HAP-1 (cell line): ENCODE results near the gene POGLUT2.

Source experiments
- DNase-seq, 2 experiments: peaks; one replicate each; pipeline ENCODE4 v3.0.0-alpha.2; 2016 to 2020; ENCODE audit warnings: low spot score in 2 of 2
- H3K27me3 ChIP-seq: fragments of 250-450 bp; sonication (Bioruptor Pico); 2 replicates; pipeline ENCODE4 v1.5.1; 2020; ENCODE audit warnings: low read depth, mild to moderate bottlenecking, moderate library complexity
- H3K36me3 ChIP-seq: fragments of 250-450 bp; sonication (Bioruptor Pico); replicated peaks from 2 replicates; pipeline ENCODE4 v1.5.1; 2020; ENCODE audit warnings: mild to moderate bottlenecking
- H3K4me1 ChIP-seq: fragments of 250-450 bp; sonication (Bioruptor Pico); 2 replicates; pipeline ENCODE4 v1.5.1; 2020; ENCODE audit warnings: mild to moderate bottlenecking
- H3K4me3 ChIP-seq: fragments of 250-450 bp; sonication (Bioruptor Pico); 2 replicates; pipeline ENCODE4 v1.5.1; 2020; ENCODE audit warnings: mild to moderate bottlenecking, moderate library complexity
- H3K9me3 ChIP-seq: fragments of 250-450 bp; sonication (Bioruptor Pico); 2 replicates; pipeline ENCODE4 v1.5.1; 2020; ENCODE audit warnings: mild to moderate bottlenecking, moderate library complexity
- in situ Hi-C: fragments of 300-500 bp; cut with MboI; formaldehyde crosslinking; loops from 3 replicates; pipeline ENCODE4 v1.14.3; 2020; ENCODE audit warnings: low sequenced_read_pairs, inconsistent platforms, mixed read lengths

Gene POGLUT2

DNA sequence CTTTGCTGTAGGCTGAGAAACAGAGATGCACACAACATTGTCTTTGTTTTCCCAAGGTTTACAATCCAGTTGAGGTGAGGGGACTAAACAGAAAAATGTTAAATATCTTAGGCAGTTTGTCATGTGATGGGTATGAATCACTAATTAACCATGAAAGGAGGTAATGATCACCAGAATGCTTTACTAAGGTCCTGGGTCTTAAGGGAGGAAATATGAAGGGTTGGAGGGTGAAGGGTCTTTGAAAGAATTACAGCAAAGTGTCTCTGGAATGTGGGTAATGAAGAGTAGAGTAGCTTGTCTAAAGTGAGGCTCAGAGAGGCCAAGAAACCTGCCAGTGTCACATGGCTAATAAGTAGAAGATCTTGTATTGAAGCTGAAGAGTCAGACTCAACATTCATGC is 19.1 kb upstream of the POGLUT2 start:
- in situ Hi-C loops = no loop called here
- no peaks in the 10 kb centered on the region for H3K9me3 ChIP-seq
- H3K27me3 ChIP-seq = no peaks in the 10 kb centered on the region
- H3K36me3 ChIP-seq = peaks cover 21% of the 10 kb centered on the region
- H3K4me1 ChIP-seq = peaks cover under 1% of the 10 kb centered on the region; the same call in 1 of the 2 replicates
- no peak overlapping the region for H3K4me3 ChIP-seq
- DNase-seq = no peak

DNA sequence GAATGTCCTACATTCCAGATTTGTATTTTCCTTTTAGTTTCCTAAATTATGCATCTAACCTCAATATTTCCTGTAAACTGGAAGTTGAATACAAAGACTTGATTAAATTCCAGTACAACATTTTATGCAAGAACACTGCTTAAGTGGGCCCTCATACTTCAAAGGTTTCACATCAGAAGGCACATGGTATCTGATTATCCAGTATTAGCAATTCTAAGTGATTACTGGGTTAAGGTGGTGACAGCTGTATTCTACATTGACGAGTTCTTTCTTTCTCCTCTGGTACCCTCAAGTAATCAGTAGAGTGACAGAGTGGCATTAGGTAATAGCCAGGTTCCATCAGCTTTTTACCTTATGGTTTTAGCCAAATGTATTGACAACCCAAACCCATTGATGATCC is 18.5 kb upstream of the POGLUT2 start:
- Histone ChIP-seq H3K4me3 (no peak overlapping the region), H3K36me3 (peaks cover 19% of the 10 kb centered on the region), H3K27me3 (no peaks in the 10 kb centered on the region), H3K4me1 (peaks cover 6% of the 10 kb centered on the region; the same call in 1 of the 2 replicates), H3K9me3 (no peaks in the 10 kb centered on the region)
- in situ Hi-C loops = no loop called here
- no peak for DNase-seq

DNA sequence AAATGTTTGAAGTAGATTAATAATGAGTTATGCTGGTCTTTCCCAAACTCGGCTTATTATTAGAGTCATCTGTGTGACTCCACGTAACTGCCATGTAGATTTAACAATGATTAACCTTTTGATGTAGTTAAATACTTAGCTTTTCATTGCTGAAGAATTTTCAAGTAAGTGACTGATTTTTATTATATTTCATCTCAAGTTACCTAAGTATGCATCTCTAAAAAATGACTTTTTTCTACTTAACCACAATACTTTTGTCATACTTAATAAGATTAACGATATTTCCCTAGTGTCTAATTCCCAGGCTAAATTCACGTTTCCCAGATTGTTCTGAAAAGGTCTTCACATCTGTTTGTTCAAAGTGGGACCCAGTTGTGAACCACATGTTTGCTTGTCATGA is 17.9 kb upstream of the POGLUT2 start:
- Histone ChIP-seq H3K36me3 (peaks cover 14% of the 10 kb centered on the region), H3K4me3 (no peak overlapping the region), H3K4me1 (peaks cover 6% of the 10 kb centered on the region; the same call in 1 of the 2 replicates), H3K9me3 (no peaks in the 10 kb centered on the region), H3K27me3 (no peaks in the 10 kb centered on the region)
- DNase-seq = no peak
- in situ Hi-C loops = no loop called here

DNA sequence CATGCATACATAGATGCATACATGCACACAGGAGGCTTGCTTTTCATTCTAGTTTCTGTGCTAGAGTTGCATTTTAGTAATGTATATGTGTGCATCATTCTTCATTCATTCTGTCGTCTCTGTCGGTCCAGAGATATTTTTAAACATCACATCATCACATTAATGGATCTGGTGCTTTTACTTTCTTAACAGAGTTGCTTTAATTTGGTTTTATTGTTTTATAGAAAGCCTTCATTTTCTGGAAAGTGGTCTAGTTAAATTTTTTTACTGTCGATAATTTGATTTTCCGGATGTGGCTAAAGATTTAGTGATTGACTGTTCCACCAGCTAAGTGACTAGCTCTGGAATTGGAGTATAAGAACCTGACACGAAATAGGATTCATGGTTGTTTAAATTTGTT is 17.0 kb upstream of the POGLUT2 start:
- in situ Hi-C loops = no loop called here
- DNase-seq = no peak
- H3K36me3 ChIP-seq = peaks cover 11% of the 10 kb centered on the region

DNA sequence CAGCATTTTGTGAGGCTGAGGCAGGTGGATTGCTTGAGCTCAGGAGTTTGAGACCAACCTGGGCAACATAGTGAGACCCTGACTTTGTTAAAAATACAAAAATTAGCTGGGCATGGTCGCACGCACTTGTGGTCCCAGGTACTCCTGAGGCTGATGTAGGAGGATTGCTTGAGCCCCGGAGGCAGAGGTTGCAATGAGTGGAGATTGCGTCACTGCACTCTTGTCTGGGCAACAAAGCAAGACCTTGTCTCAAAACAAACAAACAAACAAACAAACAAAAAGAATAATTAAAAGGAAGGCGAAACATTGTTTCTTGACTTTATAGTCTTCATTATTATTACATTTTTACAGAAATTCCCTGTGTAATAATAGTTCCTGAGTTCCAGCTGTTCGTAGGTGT is 16.0 kb upstream of the POGLUT2 start:
- no peaks in the 10 kb centered on the region for H3K27me3 ChIP-seq
- H3K36me3 ChIP-seq = peaks cover 14% of the 10 kb centered on the region
- H3K4me1 ChIP-seq = peaks cover 6% of the 10 kb centered on the region; the same call in 1 of the 2 replicates
- no peak for DNase-seq
- H3K4me3 ChIP-seq = no peak overlapping the region
- 0 out of 2 replicates have a peak, but pooled peaks cover 2% of the 10 kb centered on the region for H3K9me3 ChIP-seq
- in situ Hi-C loops = no loop called here

More for the DNA sequence above, 17.0 kb upstream of the POGLUT2 start:
- Histone ChIP-seq H3K9me3 (no peaks in the 10 kb centered on the region), H3K4me1 (peaks cover 6% of the 10 kb centered on the region; the same call in 1 of the 2 replicates), H3K4me3 (no peak overlapping the region), H3K27me3 (no peaks in the 10 kb centered on the region)

DNA sequence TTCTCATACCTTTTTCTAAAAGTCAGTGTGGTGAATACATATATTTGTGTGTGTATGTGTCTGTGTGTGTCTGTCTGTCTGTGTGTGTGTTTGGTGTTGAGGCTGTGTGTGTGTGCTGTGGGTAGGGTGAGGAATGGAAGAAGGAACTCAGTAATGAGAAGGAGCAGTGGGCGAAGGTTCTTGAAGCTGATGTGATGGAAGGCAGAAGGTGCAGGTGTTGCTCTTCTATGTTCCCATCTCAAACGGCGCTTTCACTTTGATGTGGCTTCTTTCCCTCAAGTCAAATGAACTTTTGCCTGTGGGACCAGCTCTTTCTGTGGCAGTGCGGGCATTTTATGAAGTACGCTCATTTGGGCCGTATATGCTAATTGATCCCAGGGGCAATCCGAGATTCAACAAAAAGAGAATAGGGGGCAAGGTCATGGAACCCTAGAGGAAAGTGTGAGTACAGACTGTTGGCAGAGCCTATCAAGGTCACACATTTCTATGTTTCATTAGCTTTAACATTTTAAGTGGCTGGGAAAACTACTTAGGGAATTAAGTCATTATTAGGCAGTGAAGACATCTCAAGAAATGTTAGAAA is 15.3 kb upstream of the POGLUT2 start:
- in situ Hi-C loops = no loop called here
- Histone ChIP-seq H3K4me1 (peaks cover 6% of the 10 kb centered on the region; the same call in 1 of the 2 replicates), H3K36me3 (peaks cover 16% of the 10 kb centered on the region), H3K4me3 (no peak overlapping the region), H3K27me3 (no peaks in the 10 kb centered on the region), H3K9me3 (0 out of 2 replicates have a peak, but pooled peaks cover 2% of the 10 kb centered on the region)
- DNase-seq = no peak

DNA sequence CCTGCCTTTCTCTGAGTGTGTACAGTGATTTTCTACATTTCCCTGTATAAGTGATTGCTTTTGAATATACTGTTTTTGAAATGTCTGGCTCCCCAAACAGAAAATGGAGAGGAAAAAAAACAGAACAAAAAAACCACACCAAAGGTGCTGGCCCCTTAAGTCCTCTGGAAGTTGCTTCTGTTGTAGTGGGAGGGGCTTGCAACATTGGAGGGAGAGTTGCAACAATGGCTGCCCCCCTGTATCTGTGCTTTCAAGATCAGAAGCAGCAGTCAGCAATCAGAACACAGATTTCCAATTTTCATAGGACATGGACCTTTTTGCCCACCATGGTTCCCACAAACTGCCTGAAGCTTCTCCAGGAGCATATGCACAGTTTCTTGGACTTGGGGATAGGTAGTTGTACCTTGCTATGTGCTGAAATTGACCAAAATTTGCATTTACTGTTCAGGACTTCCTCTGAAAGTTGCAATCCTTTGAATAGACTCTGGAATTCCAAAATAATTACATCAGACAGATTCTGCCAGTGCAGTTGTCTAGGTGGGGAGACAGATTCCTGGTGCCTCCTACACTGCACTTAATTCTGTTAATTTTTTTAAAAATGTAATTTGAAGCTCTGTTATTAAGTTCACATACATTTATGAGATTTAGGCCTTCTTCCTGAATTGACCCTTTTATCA is 14.0 kb upstream of the POGLUT2 start:
- in situ Hi-C loops = no loop called here
- DNase-seq = peak in 1 of 2 experiments; percentile 34
- H3K27me3 ChIP-seq = no peaks in the 10 kb centered on the region
- H3K36me3 ChIP-seq = peaks cover 15% of the 10 kb centered on the region; the same call in 1 of the 2 replicates
- H3K4me1 ChIP-seq = peaks cover 6% of the 10 kb centered on the region; the same call in 1 of the 2 replicates
- no peak overlapping the region for H3K4me3 ChIP-seq
- H3K9me3 ChIP-seq = 0 out of 2 replicates have a peak, but pooled peaks cover 2% of the 10 kb centered on the region

DNA sequence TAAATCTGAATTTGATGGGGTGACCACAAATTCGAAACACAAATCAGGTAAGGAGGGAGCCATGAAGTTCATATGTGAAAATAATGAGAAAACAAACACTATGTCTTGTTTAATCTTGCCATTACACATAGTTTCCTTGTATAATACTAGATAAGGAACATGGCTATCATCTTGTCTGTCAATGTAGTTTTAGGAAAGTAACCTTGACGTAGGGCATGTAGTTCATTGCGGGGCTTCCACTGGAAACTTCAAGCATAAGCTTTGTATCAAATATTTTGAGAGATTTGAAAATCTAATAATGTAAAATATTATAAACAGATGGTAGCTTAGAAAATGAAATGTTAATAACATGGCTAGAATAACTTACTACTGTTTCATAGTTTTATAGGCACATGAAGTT is 8.9 kb upstream of the POGLUT2 start:
- no peak for DNase-seq
- Histone ChIP-seq H3K36me3 (0 out of 2 replicates have a peak, but pooled peaks cover 7% of the 10 kb centered on the region), H3K4me1 (peaks cover 4% of the 10 kb centered on the region; the same call in 1 of the 2 replicates), H3K9me3 (0 out of 2 replicates have a peak, but pooled peaks cover 2% of the 10 kb centered on the region), H3K4me3 (no peak overlapping the region), H3K27me3 (no peaks in the 10 kb centered on the region)
- in situ Hi-C loops = no loop called here

DNA sequence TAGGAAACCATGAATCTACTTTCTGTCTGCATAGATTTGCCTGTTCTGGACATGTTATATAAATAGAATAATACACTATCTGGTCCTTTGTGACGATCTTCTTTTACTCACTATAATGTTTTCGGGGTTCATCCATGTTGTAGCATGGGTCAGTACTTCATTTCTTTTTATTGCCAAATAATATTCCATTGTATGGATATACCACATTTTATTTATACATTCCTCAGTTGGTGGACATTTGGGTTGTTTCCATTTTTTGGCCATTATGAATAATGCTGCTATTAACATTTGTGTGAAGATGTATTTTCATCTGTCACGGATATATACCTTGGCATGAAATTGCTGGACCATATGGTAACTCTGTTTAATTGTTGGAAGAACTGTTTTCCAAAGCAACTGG is 6.9 kb upstream of the POGLUT2 start:
- in situ Hi-C loops = no loop called here
- peaks cover 4% of the 10 kb centered on the region for H3K4me1 ChIP-seq
- 0 out of 2 replicates have a peak, but pooled peaks cover 2% of the 10 kb centered on the region for H3K9me3 ChIP-seq
- no peak for DNase-seq
- H3K36me3 ChIP-seq = 0 out of 2 replicates have a peak, but pooled peaks cover 7% of the 10 kb centered on the region
- H3K4me3 ChIP-seq = no peak overlapping the region
- no peaks in the 10 kb centered on the region for H3K27me3 ChIP-seq

DNA sequence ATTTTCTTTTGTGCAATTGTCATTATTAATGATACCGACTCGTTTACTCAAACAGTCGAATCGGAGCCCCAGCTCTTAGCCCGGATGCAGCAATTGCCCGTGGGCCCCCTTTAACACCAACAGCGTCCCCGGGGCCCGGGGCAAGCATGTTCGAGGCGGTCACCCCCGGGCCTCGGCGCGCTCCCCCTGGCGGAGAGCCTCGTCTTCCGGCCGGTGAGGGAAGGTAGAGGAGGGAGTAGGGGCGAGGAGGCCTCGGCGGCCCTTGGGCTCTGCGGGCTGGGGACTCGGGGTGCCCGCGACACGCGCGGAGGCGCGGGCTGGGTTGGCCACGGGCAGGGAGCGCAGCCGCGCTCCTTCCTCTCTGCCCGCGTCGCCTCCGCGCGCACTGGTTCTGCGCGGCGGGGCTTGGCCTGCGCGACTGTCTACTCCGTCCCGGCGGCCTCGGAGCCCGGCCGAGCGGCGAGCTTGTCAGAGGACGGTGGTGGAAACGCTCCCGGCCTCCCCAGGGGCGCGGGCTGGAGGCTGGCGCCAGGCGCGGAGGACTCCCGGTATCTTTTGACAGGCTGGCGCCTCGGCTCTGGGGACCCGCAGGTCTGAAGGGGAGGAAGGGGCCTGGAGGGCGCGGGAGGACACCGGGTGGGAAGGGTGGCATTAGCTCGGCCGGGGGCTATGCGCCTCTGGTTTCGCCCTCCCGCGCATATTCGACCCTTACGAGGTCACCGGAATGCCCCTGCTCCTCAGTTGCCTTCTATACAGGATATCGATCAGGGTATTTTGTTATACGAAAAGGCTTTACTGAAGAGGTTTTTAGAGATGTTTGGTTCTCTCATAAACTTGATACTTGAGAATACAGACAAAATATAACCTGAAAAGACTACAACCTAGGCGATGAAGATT is 1.6 kb upstream of the POGLUT2 start:
- no peaks in the 10 kb centered on the region; the same call in 1 of the 2 replicates for H3K36me3 ChIP-seq
- peak overlapping the region; percentile 81 for H3K4me3 ChIP-seq
- no peaks in the 10 kb centered on the region for H3K27me3 ChIP-seq
- H3K9me3 ChIP-seq = no peaks in the 10 kb centered on the region
- in situ Hi-C loops = no loop called here
- peaks cover 14% of the 10 kb centered on the region for H3K4me1 ChIP-seq
- peak; percentile 64 to 87 for DNase-seq

DNA sequence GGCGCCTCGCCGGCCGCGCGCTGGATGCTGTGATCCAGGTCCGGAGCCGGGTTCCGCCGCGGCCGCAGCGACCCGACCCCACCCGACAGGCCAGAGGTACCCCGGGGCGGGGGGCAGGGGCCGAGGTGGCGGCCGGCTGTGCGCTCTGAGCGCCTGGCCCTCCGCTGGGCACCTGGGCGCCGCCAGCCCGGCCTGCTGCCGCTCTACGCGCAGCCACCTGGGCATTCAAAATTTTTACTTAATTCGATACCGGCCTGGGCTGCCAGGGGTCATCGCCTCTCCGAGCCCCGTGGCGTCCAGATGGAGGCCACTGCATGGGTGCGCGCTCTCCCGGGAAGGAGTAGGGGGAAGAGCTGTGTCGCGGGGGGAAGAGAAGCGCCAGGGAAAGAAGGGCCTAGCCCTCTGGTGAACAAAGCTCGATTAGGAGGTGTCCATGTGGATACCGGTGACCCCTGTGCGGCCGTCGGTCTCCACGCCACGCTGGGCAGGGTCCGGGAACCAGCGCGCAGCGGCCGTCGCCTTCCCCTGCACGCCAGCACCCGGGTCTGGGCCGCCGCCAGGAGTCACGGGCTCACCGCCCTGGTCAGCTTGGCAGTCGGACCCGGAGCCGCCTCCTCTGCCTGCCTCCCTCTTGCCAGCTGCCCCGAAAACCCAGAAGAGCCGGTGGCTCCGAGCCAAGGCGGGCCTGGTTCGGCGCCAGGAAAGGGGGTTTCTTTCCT is 809 bp upstream of the POGLUT2 start:
- H3K9me3 ChIP-seq = no peaks in the 10 kb centered on the region
- no peaks in the 10 kb centered on the region; the same call in 1 of the 2 replicates for H3K36me3 ChIP-seq
- H3K4me3 ChIP-seq = peak overlapping the region; percentile 81
- DNase-seq = peak in 1 of 2 experiments; percentile 38
- H3K27me3 ChIP-seq = no peaks in the 10 kb centered on the region
- in situ Hi-C loops = no loop called here
- peaks cover 14% of the 10 kb centered on the region for H3K4me1 ChIP-seq

DNA sequence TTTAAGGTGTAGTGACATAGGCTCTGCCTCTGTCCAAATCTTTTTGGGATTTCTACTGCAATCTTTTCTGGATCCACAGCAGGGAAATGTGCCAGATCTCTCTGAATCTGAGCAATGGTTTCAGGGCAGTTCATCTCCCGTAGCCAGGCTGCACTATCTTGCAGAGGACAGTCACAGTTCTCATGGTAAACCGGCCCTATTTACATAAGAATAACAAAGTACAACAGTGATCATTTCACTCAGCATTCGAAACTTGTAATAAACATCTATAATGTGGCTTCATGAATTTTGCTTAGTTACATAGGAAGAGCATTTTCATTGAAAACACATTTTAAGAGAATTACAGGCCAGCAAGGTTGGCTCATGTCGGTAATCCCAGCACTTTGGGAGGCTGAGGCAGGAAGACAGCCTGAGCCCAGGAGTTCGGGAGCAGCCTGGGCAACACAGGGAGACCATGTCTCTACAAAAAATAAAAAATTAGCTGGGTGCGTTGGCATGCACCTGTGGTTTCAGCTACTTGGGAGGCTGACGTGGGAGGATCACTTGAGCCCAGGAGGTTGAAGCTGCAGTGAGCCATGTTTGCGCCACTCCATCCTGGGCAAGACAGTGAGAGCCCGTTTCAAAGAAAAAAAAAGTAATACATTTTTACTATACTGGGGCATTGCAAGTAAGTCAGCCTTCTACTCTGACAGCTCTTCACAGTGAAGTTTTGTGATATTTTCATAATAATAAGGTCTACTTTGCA is 5.0 kb downstream of the POGLUT2 start:
- H3K4me3 ChIP-seq = no peak overlapping the region
- peaks cover 25% of the 10 kb centered on the region for H3K4me1 ChIP-seq
- H3K27me3 ChIP-seq = no peaks in the 10 kb centered on the region
- H3K36me3 ChIP-seq = peaks cover 22% of the 10 kb centered on the region
- peak; percentile 56 to 68 for DNase-seq
- in situ Hi-C loops = no loop called here
- H3K9me3 ChIP-seq = no peaks in the 10 kb centered on the region; the same call in 1 of the 2 replicates
